ENCODE data around the gene AHRR. TPM values are rescaled to one million over a fixed set of nuclear protein-coding genes. Genes with fewer than 3 reads are reported as not detected.

The AHRR gene
- total RNA-seq, 1 donor from 2014 or later, result 8.4 TPM

DNA sequence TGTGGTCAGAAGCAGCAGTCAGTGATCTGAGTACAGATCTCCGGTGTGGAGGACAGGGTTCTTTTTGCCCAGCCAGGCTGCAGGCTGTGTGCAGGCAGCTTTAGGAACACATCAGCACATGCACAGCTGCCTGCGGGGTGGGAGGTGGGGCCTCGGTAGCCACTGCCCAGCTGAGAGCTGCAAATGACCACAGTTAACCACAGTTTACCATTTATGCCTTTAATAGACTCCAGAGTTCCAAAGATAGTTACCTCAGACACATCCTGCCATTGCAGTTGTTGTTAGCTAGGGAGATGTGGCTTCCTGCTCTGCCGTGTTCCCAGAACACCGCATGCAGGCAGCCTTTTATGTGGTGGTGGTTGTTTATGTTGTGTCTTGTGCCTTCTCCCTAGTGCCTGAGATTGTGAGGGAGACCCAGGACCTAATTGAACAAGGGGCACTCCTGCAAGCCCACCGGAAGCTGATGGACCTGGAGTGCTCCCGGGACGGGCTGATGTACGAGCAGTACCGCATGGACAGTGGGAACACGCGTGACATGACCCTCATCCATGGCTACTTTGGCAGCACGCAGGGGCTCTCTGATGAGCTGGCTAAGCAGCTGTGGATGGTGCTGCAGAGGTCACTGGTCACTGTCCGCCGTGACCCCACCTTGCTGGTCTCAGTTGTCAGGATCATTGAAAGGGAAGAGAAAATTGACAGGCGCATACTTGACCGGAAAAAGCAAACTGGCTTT is 131.6 kb downstream of the AHRR start:
- H3K36me3 ChIP-seq, result peaks cover 100% of the 10 kb centered on the region
- TF ChIP-seq, protein P1, sequence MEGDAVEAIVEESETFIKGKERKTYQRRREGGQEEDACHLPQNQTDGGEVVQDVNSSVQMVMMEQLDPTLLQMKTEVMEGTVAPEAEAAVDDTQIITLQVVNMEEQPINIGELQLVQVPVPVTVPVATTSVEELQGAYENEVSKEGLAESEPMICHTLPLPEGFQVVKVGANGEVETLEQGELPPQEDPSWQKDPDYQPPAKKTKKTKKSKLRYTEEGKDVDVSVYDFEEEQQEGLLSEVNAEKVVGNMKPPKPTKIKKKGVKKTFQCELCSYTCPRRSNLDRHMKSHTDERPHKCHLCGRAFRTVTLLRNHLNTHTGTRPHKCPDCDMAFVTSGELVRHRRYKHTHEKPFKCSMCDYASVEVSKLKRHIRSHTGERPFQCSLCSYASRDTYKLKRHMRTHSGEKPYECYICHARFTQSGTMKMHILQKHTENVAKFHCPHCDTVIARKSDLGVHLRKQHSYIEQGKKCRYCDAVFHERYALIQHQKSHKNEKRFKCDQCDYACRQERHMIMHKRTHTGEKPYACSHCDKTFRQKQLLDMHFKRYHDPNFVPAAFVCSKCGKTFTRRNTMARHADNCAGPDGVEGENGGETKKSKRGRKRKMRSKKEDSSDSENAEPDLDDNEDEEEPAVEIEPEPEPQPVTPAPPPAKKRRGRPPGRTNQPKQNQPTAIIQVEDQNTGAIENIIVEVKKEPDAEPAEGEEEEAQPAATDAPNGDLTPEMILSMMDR (IDR thresholded peaks at IDR 0.05), result no peak
- DNase-seq (no peak), ATAC-seq (no peak)
- intact Hi-C loops (cut with DNase I), result no loop called here
- no peaks in the 10 kb centered on the region for H3K27me3 ChIP-seq (ENCODE audit: low read depth)
- H3K27ac ChIP-seq, result no peak overlapping the region
- H3K4me3 ChIP-seq, result no peak overlapping the region
- H3K9me3 ChIP-seq, result peaks cover 11% of the 10 kb centered on the region
- H3K4me1 ChIP-seq, result peaks cover 9% of the 10 kb centered on the region

DNA sequence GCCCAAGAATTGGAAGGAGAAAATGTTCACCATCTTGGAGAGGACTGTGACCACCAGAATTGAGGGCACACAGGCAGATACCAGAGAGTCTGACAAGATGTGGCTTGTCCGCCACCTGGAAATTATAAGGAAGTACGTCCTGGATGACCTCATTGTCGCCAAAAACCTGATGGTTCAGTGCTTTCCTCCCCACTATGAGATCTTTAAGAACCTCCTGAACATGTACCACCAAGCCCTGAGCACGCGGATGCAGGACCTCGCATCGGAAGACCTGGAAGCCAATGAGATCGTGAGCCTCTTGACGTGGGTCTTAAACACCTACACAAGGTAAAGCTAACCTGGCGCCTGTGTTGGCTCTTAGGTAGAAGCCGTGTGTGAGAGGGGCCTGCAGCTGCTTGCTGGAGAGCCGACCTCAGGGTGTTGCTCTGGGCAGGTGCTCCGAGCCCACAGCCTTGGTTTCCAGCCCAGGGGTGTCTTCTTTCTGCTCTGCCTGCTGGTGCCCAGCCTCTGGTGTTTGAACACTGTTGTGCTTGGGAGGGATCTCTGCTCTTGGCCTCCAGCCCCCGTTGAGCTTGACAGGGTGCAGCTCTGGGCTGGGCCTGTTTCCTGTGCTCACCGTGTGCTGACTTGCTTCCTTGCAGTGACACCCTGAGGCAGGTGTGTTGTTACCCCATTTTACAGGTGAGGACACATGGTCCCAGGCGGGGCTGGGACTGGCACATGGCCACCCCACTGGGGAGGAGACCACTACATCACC is 132.4 kb downstream of the AHRR start:
- no peak for ATAC-seq
- intact Hi-C loops (cut with DNase I), result no loop called here
- Histone ChIP-seq H3K9me3 (peaks cover 11% of the 10 kb centered on the region), H3K4me1 (peaks cover 2% of the 10 kb centered on the region), H3K27ac (no peak overlapping the region), H3K36me3 (peaks cover 100% of the 10 kb centered on the region), H3K27me3 (ENCODE audit: low read depth) (no peaks in the 10 kb centered on the region), H3K4me3 (no peak overlapping the region)
- TF ChIP-seq, protein P1 (IDR thresholded peaks at IDR 0.05), result no peak
- DNase-seq, result no peak

DNA sequence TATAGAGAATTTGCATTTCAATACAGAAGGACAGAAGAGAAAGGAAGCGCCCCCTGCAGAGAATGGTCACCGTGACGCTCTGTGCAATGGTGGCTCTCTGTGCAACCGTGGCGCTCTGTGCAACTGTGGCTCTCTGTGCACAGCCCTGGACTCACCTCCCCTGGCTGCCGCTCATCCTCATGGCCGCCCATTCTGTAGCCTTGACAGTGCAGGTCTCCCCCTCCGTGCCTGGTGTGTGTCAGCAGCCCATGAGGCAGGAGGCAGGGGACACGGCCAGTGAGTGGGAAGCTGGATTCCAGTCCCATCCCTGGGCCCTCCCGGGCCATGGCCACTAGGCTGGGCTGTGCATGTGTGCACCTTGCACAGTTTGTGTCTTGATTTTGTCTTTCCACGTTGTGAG is 133.4 kb downstream of the AHRR start:
- H3K9me3 ChIP-seq, result peaks cover 11% of the 10 kb centered on the region
- H3K4me3 ChIP-seq, result no peak overlapping the region
- TF ChIP-seq, protein P1 (IDR thresholded peaks at IDR 0.05), result no peak
- DNase-seq (no peak), ATAC-seq (no peak)
- H3K4me1 ChIP-seq, result no peaks in the 10 kb centered on the region
- H3K36me3 ChIP-seq, result peaks cover 100% of the 10 kb centered on the region
- H3K27ac ChIP-seq, result no peak overlapping the region
- intact Hi-C loops (cut with DNase I), result no loop called here
- H3K27me3 ChIP-seq (ENCODE audit: low read depth), result no peaks in the 10 kb centered on the region

DNA sequence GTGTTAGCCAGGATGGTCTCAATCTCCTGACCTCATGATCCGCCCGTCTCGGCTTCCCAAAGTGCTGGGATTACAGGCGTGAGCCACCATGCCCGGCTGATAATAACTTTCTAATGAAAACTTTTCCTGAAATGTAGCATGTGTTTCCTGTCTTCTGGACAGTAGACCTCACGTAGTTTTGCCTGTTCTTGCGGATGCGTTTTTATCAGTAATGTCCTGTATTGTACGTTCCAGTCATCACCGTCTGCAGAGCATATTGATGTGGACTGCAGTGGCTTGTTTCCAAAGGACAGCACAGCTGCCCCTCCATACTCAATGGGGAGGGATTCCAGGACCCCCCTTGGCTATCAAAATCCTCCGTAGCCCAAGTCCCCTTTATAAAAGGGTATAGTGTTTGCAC is 134.3 kb downstream of the AHRR start:
- Histone ChIP-seq H3K27ac (no peak overlapping the region), H3K4me3 (no peak overlapping the region), H3K9me3 (peaks cover 11% of the 10 kb centered on the region), H3K36me3 (peaks cover 99% of the 10 kb centered on the region), H3K27me3 (ENCODE audit: low read depth) (no peaks in the 10 kb centered on the region), H3K4me1 (no peaks in the 10 kb centered on the region)
- DNase-seq, result no peak
- intact Hi-C loops (cut with DNase I), result no loop called here
- no peak for ATAC-seq
- TF ChIP-seq, protein P1 (IDR thresholded peaks at IDR 0.05), result no peak

DNA sequence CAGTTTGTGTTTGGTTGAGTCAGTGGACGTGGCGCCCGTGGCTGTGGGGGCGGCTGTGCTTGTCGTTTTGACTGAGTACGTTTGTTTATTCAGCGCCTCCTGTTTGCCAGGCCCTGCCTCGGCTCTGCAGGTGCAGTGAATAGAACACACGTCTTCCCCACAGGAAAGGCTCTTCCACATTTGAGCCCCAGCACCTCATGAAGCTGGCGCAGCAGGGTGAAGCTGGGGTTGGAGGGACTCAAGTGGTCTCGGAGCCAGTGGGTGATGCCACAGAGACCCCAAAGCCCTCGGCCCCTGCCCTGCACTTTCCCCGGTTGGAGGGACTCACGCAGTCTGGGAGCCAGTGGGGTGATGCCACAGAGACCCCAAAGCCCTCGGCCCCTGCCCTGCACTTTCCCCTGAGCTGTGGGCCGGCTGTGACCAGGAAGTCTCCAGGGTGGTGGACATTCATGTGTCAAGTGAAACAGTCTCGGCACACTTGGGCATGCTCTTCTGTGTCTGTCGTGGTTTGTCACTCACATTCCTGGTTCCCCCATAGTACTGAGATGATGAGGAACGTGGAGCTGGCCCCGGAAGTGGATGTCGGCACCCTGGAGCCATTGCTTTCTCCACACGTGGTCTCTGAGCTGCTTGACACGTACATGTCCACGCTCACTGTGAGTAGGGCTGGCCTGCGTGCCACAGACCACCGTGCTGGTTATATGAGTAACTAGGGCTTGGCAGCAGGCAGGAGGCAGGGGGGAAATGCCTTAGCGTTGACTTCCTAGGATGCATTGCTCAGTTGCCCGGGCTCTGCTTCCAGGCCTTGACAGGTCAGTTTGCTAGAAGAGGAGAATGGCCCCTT is 135.1 kb downstream of the AHRR start:
- peaks cover 97% of the 10 kb centered on the region for H3K36me3 ChIP-seq
- H3K4me1 ChIP-seq, result no peaks in the 10 kb centered on the region
- TF ChIP-seq, protein P1 (IDR thresholded peaks at IDR 0.05), result no peak
- no peak overlapping the region for H3K27ac ChIP-seq
- ATAC-seq (no peak), DNase-seq (no peak)
- H3K9me3 ChIP-seq, result peaks cover 10% of the 10 kb centered on the region
- no peak overlapping the region for H3K4me3 ChIP-seq
- intact Hi-C loops (cut with DNase I), result no loop called here
- no peaks in the 10 kb centered on the region for H3K27me3 ChIP-seq (ENCODE audit: low read depth)

All from lower lobe of right lung (tissue), 2 donors.